Body of pancreas (tissue), 4 donors: ENCODE measurements around the gene NPBWR2. TPM values are rescaled to one million over a fixed set of nuclear protein-coding genes. Genes with fewer than 3 reads are reported as not detected.

Experiments used
- ATAC-seq: fragments of 150-250 bp; one replicate; pipeline ENCODE4 v1.9.1; 2016
- DNase-seq, 4 donors: peaks; one replicate each; pipeline ENCODE4 v3.0.0-alpha.2; 2019
- H3K27ac ChIP-seq, 4 donors: fragments of 200-600 bp; sonication (generic); 1 replicate in 3 of 4; 2 replicates in 1 of 4; pipeline versions ENCODE4 v1.5.1 to v1.6.1; 2016 to 2019; ENCODE audit warnings: mild to moderate bottlenecking in 1 of 4, mixed read lengths in 1 of 4, moderate library complexity in 1 of 4
- H3K27me3 ChIP-seq, 2 donors: fragments of 200-600 bp; sonication (generic); one replicate each; pipeline ENCODE4 v1.6.0; 2016; ENCODE audit warnings: mild to moderate bottlenecking in 1 of 2
- H3K36me3 ChIP-seq, 2 donors: fragments of 200-600 bp; sonication (generic); replicated peaks in 1 of 2; 2 replicates each; pipeline ENCODE4 v1.5.1; 2016; ENCODE audit warnings: low read depth in 2 of 2; ENCODE audit not compliant: insufficient read depth in 1 of 2
- H3K4me1 ChIP-seq: fragments of 200-600 bp; sonication (generic); one replicate; pipeline ENCODE4 v1.6.0; 2016
- H3K4me3 ChIP-seq, 2 donors: fragments of 200-600 bp; sonication (generic); 1 replicate in 1 of 2; 2 replicates in 1 of 2; pipeline ENCODE4 v1.5.1; 2016 to 2019
- H3K9me3 ChIP-seq, 3 donors: fragments of 200-600 bp; sonication (generic); 1 replicate in 2 of 3; 2 replicates in 1 of 3; pipeline ENCODE4 v1.5.1; 2016
- POLR2A ChIP-seq, 3 donors: fragments of 450-650 bp; IDR thresholded peaks; one replicate each; pipeline ENCODE4 v1.6.1; 2016; ENCODE audit warnings: antibody characterized with exemption in 3 of 3, mild to moderate bottlenecking in 2 of 3
- WGBS, 2 donors: methylation state at CpG; one replicate each; pipeline ENCODE4 v1.1.5; 2017; 5-methylcytosine and 5-hydroxymethylcytosine counted together
- intact Hi-C: fragments of 100-400 bp; cut with DNase I; formaldehyde crosslinking; loops from one replicate; pipeline ENCODE4 v1.15.1; 2023
- total RNA-seq, 2 donors: library from RNA; depleted of rRNA; stranded (reverse); fragments of >200 nt; gene quantifications; one replicate each; pipeline ENCODE4 v1.1.0, GENCODE V29; 2016
- TF ChIP-seq, protein P1 (sequence below), 7 experiments: fragments of 450-650 bp in 4 of 7; fragments of 200-600 bp in 3 of 7; sonication (generic) in 3 of 7; IDR thresholded peaks; one replicate each; pipeline ENCODE4 v1.5.1; 2016 to 2019; ENCODE audit warnings: antibody characterized with exemption in 7 of 7

NPBWR2 gene
- total RNA-seq, 2 donors from 2014 or later, result not detected

DNA sequence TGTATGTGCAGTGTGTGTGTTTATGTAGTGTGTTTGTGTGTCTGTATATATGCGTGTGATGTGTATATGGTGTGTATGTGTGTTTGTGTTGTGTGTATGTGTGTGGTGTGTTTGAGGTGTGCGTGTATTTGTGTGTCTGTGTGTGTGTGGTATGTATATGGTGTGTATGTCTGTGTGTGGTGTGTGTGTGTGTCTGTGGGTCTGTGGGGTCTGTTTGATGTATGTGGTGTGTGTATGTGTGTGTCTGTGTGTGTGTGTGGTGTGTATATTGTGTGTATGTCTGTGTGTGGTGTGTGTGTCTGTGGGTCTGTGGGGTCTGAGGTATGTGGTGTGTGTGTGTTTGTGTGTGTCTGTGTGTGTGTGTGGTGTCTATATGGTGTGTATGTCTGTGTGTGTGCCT lies 46.0 kb upstream of the NPBWR2 start:
- no peaks in the 10 kb centered on the region for H3K4me1 ChIP-seq
- intact Hi-C loops, result no loop called here
- H3K4me3 ChIP-seq, result no peak overlapping the region
- DNase-seq, result no peak
- H3K27me3 ChIP-seq, result no peaks in the 10 kb centered on the region
- no peak overlapping the region for H3K27ac ChIP-seq
- TF ChIP-seq, protein P1, sequence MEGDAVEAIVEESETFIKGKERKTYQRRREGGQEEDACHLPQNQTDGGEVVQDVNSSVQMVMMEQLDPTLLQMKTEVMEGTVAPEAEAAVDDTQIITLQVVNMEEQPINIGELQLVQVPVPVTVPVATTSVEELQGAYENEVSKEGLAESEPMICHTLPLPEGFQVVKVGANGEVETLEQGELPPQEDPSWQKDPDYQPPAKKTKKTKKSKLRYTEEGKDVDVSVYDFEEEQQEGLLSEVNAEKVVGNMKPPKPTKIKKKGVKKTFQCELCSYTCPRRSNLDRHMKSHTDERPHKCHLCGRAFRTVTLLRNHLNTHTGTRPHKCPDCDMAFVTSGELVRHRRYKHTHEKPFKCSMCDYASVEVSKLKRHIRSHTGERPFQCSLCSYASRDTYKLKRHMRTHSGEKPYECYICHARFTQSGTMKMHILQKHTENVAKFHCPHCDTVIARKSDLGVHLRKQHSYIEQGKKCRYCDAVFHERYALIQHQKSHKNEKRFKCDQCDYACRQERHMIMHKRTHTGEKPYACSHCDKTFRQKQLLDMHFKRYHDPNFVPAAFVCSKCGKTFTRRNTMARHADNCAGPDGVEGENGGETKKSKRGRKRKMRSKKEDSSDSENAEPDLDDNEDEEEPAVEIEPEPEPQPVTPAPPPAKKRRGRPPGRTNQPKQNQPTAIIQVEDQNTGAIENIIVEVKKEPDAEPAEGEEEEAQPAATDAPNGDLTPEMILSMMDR (IDR thresholded peaks at IDR 0.05), result no peak
- no peak for TF ChIP-seq POLR2A (IDR thresholded peaks at IDR 0.05)
- 83 to 88% methylated on average over 2 of the region's 2 CpGs for WGBS, 2 donors
- no peaks in the 10 kb centered on the region for H3K36me3 ChIP-seq
- H3K9me3 ChIP-seq, result no peaks in the 10 kb centered on the region
- no peak for ATAC-seq

DNA sequence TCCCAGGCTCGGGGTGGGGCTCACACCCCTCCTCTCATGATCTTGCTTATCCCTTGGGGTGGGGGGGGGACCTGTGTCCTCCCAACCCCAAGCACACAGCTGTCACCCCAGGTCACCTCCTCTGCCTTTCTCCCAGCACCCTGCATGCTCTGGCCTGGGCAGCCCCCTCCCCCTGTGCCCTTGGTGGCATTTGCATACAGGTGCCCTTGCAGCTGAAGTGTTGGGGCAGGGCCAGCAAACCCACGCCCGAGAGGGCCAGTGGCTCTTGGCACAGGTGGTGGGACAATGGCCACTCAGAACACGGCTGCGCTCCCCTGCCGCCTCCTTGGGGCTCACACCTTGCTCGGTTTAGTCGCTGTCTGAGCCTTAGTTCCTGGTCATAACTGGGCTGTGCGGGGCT lies 45.5 kb upstream of the NPBWR2 start:
- Histone ChIP-seq H3K27me3 (no peaks in the 10 kb centered on the region), H3K27ac (no peak overlapping the region), H3K9me3 (no peaks in the 10 kb centered on the region), H3K4me1 (no peaks in the 10 kb centered on the region), H3K36me3 (no peaks in the 10 kb centered on the region), H3K4me3 (no peak overlapping the region)
- DNase-seq (no peak), ATAC-seq (no peak)
- 50 to 78% methylated on average over 5 to 7 of the region's 9 CpGs for WGBS, 2 donors
- TF ChIP-seq POLR2A (IDR thresholded peaks at IDR 0.05), result no peak
- TF ChIP-seq, protein P1 (IDR thresholded peaks at IDR 0.05), result no peak
- intact Hi-C loops, result no loop called here

DNA sequence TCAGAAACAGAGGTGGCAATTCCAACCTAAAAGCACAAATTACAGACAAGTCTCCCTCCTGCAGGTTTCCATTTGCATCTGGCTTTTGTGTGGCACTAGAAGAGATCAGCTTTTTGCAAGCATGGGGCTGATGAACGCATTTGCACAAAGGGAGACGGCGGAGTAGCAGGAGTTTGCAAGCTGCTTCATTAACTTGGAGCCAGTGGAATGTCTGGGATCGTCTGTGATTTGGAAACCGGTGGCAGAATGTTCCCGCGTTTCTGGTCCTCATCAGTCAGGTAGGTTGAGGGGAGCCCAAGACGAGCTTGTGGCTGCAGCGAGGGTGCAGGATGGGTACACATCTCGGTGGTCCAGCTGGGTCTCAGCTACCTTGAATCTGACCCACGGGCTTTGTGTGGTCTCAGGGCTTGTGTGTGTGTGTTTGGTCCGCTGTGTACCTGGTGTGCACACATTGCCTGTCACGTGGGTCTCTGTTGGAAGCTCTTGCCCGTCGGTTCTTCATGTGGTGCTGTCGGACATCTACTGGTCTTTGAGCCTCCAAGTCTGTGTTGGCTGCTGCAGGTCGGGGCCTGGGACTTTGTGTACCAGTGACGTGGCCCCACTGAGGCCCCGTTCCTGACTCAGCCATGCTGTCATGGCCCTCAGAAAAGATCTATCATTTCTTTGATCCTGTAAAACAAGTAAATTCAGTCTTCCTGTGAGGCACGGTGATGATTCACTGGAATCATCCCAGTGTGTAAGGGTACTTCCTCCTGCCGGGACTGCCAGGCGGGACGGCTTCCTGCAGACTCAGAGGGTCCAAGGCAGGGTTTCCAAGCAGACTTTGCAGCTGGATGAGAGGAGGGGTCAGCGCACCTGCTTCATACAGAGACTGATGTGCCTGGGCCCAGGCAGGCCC lies 44.5 kb upstream of the NPBWR2 start:
- no peak for DNase-seq
- H3K9me3 ChIP-seq, result no peaks in the 10 kb centered on the region
- H3K36me3 ChIP-seq, result no peaks in the 10 kb centered on the region
- WGBS, 2 donors, result 64 to 66% methylated on average over 22 to 24 of the region's 24 CpGs
- H3K4me3 ChIP-seq, result no peak overlapping the region
- TF ChIP-seq, protein P1 (IDR thresholded peaks at IDR 0.05), result no peak
- no peak for TF ChIP-seq POLR2A (IDR thresholded peaks at IDR 0.05)
- ATAC-seq, result no peak
- H3K4me1 ChIP-seq, result no peaks in the 10 kb centered on the region
- intact Hi-C loops, result no loop called here
- H3K27me3 ChIP-seq, result no peaks in the 10 kb centered on the region
- no peak overlapping the region for H3K27ac ChIP-seq

DNA sequence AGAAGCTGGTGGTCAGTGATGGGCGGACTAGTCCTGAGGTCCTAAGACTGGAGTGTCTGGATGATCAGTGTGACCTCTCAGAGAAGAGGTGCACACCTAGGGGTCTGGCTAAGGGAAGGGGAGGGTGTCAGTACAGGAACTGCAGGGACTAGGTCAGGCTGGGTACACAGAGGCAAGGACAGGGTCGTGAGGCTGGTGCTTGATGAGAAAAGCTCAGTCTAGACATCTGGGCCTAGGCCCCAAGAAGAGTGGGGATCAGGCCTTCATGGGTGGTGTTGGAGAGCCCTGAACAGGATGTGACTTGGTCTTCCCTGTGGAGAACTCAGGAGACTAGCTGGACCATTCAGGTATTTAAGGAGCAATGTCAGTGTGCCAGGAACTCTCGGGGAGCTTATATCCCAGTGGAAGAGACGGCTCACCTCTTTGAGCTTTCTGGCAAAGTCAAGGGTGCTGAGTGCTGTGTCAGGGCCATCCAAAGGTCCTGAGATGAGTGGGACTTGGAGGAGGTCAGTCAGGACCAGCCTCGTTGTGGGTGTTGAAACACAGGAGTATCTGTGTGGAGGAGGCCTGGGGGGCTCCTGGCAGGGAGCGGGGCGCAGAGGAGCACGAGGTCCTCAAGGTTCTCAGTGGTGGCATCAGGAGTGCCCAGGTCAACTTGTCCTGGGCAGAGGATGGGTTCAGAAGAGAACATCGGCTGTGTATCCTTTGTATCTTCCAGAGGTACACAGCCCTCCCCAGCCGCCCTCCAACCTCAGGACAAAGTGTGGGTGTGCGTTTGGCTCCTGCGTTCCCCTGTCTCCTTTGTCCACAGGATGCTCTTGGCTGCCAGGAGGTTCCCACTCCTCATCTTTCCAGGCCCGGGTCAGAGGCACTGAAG lies 43.6 kb upstream of the NPBWR2 start:
- ATAC-seq (no peak), DNase-seq (no peak)
- Histone ChIP-seq H3K36me3 (no peaks in the 10 kb centered on the region), H3K27me3 (no peaks in the 10 kb centered on the region), H3K27ac (no peak overlapping the region), H3K4me3 (no peak overlapping the region), H3K4me1 (no peaks in the 10 kb centered on the region), H3K9me3 (no peaks in the 10 kb centered on the region)
- intact Hi-C loops, result no loop called here
- WGBS, 2 donors, result 54 to 62% methylated on average over 4 to 13 of the region's 13 CpGs
- TF ChIP-seq POLR2A (IDR thresholded peaks at IDR 0.05), result no peak
- TF ChIP-seq, protein P1 (IDR thresholded peaks at IDR 0.05), result no peak
